ENCODE results near the gene KRTAP12-4.

DNA sequence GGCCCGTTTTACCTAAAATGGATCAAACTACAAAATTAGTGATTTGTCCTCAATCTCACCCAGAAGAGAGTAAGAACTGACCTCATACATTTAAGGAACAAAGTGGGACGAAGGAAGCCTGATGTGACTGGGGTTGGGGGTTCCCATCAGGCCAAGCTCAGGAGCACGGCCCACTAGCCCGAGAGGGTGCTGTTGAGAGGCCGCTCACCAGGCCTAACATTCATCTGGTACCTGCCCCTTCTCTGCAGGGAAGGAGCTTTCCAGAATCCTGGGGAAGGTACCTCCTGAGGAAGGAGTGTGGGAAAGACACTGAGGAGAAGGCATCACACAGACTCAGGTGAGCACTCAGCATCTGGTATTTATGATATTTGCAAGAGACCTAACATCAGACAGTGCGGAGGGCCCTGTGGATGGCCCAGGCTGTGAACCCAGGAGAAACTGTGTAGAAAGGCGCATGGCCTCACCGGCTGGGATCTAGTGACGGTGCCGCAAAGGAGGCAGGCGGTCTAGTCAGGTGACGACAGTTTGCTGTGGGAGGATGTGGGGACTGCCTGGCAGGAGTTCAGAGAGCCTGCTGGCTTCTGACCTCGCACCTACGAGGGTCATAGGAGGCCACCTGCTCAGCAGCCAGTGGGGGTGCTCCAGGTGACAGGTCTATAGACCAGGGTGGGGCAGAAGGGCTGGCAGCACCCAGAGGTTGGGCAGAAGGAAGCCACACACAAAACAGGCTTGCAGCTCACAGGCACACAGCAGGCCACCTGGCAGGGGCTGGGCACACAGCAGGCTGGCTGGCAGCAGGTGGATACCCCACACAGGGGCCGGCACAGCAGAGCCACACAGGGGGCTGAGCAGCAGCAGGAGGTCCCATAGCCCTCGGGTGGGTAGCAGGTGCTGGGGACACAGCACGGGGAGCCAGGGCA lies 543 bp downstream of the KRTAP12-4 start:
- TF ChIP-seq EZH2 (IDR thresholded peaks at IDR 0.05; ENCODE audit: insufficient read depth, poor library complexity, severe bottlenecking) (no peak), EZH2phosphoT487 (IDR thresholded peaks at IDR 0.05; ENCODE audit: insufficient read depth, low read depth) (no peak)
